ENCODE results near the gene WDR18. TPM values are rescaled to one million over a fixed set of nuclear protein-coding genes. Genes with fewer than 3 reads are reported as not detected.

Gene WDR18
- total and polyA plus RNA-seq, 2 of the 4 experiments (the other 2 are of a cell fraction) = 37.1 to 56.9 TPM

GRCh38 chr19:1012334-1012733 lies 28.2 kb downstream of the WDR18 start:
- CTCF ChIA-PET = no interaction called here
- Histone ChIP-seq H3K27ac (ENCODE audit: insufficient read depth, low read length) (no peak overlapping the region), H3K14ac (replicated peaks; ENCODE audit: low read depth, low read length) (no peak overlapping the region), H3K18ac (ENCODE audit: low read depth, low read length) (no peak overlapping the region), H3K27me3 (ENCODE audit: control insufficient read depth, insufficient read depth, low read length) (no peaks in the 10 kb centered on the region), H2BK15ac (ENCODE audit: low read depth, low read length) (no peak overlapping the region), H3K56ac (ENCODE audit: extremely low read depth, insufficient read depth, low read length) (no peak overlapping the region), H3K9me3 (ENCODE audit: control insufficient read depth, insufficient read depth, low read length) (no peaks in the 10 kb centered on the region), H2AK5ac (ENCODE audit: low read depth, low read length) (no peak overlapping the region), H4K20me1 (ENCODE audit: insufficient read depth, low read length) (peaks cover 69% of the 10 kb centered on the region), H2BK20ac (ENCODE audit: low read depth, low read length) (no peak overlapping the region), H4K5ac (ENCODE audit: low read depth, low read length) (no peak overlapping the region), H3K36me3 (ENCODE audit: control insufficient read depth, insufficient read depth, low read length) (peaks cover 38% of the 10 kb centered on the region), H3K79me1 (ENCODE audit: low read depth in 1 of 2, low read length in 2 of 2) (peaks cover 0 to 52% of the 10 kb centered on the region in 2 experiments; a peak in 2 of 4 replicates), H2AK9ac (replicated peaks; ENCODE audit: low read depth, low read length, poor library complexity) (no peak overlapping the region), H3K9me1 (ENCODE audit: insufficient read depth, low read length) (peaks cover 9% of the 10 kb centered on the region; the same call in 1 of the 2 replicates), H2BK120ac (ENCODE audit: low read depth, low read length) (no peak overlapping the region), H4K8ac (ENCODE audit: low read depth in 2 of 2, low read length in 2 of 2) (no peak overlapping the region), H3K23ac (ENCODE audit: low read depth, low read length) (no peak overlapping the region), H2AFZ (replicated peaks; ENCODE audit: low read length, poor library complexity) (no peak overlapping the region), H3K4me1 (ENCODE audit: control insufficient read depth, insufficient read depth, low read length) (peaks cover 32% of the 10 kb centered on the region), H3K4ac (ENCODE audit: low read depth, low read length) (no peak overlapping the region), H3K4me2 (ENCODE audit: low read depth, low read length) (no peak overlapping the region), H3K4me3 (ENCODE audit: insufficient read depth, low read depth, low read length) (no peak overlapping the region), H2BK5ac (ENCODE audit: low read depth, low read length, poor library complexity, severe bottlenecking) (no peak overlapping the region), H3K9ac (ENCODE audit: low read depth, low read length) (no peak overlapping the region), H4K91ac (ENCODE audit: insufficient read depth, low read depth, low read length) (no peak overlapping the region)
- POLR2A ChIA-PET (ENCODE audit: unreplicated experiment) = no interaction called here
- no peak for DNase-seq
- WGBS, 2 experiments (ENCODE audit: extremely low coverage in 2 of 2, insufficient read length in 1 of 2) = no CpG with 5 or more reads among the region's 18 CpGs
- BruUV-seq (replicated peaks) = no TSS peak
- intact Hi-C loops (cut with micrococcal nuclease) = no loop called here
- no peak for TF ChIP-seq POLR2A (IDR thresholded peaks at IDR 0.05; ENCODE audit: low read depth, low read length)
- TF ChIP-seq NFE2L2 (IDR thresholded peaks at IDR 0.05; ENCODE audit: low read depth, low read length) = no peak
- no peak for TF ChIP-seq MAZ (IDR thresholded peaks at IDR 0.05; ENCODE audit: borderline replicate concordance, low read depth, low read length)
- no peak for TF ChIP-seq RAD21 (IDR thresholded peaks at IDR 0.05; ENCODE audit: low read length)
- TF ChIP-seq USF2 (IDR thresholded peaks at IDR 0.05; ENCODE audit: low read depth, low read length) = no peak
- no peak for TF ChIP-seq RFX5 (IDR thresholded peaks at IDR 0.05; ENCODE audit: low read depth, low read length)
- no peak for TF ChIP-seq CEBPB (IDR thresholded peaks at IDR 0.05; ENCODE audit: low read depth, low read length)
- no peak for TF ChIP-seq BHLHE40 (IDR thresholded peaks at IDR 0.05; ENCODE audit: low read depth, low read length)
- in situ Hi-C loops (cut with MboI; ENCODE audit: low sequenced_read_pairs) = no loop called here
- ATAC-seq (ENCODE audit: low read depth) = no peak
- dilution Hi-C loops (cut with HindIII; ENCODE audit: low sequenced_read_pairs, unreplicated experiment) = no loop called here
